ENCODE data around the gene ADGRG4.

GRCh38 chrX:136319600-136319999, 18.8 kb downstream of the ADGRG4 start:
- TF ChIP-seq, protein P1, sequence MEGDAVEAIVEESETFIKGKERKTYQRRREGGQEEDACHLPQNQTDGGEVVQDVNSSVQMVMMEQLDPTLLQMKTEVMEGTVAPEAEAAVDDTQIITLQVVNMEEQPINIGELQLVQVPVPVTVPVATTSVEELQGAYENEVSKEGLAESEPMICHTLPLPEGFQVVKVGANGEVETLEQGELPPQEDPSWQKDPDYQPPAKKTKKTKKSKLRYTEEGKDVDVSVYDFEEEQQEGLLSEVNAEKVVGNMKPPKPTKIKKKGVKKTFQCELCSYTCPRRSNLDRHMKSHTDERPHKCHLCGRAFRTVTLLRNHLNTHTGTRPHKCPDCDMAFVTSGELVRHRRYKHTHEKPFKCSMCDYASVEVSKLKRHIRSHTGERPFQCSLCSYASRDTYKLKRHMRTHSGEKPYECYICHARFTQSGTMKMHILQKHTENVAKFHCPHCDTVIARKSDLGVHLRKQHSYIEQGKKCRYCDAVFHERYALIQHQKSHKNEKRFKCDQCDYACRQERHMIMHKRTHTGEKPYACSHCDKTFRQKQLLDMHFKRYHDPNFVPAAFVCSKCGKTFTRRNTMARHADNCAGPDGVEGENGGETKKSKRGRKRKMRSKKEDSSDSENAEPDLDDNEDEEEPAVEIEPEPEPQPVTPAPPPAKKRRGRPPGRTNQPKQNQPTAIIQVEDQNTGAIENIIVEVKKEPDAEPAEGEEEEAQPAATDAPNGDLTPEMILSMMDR (IDR thresholded peaks at IDR 0.05) = no peak
- no peak for TF ChIP-seq POLR2A (IDR thresholded peaks at IDR 0.05)

All from testis (tissue), 2 donors.